Measurements from ENCODE around the gene SPIRE2. TPM values are rescaled to one million over a fixed set of nuclear protein-coding genes. Genes with fewer than 3 reads are reported as not detected.

The SPIRE2 gene
- total RNA-seq, 3 donors from 2014 or later (not counting 1 experiment from before 2014, with no cell fraction given): 4.5 to 8.7 (median 6.5) TPM

DNA sequence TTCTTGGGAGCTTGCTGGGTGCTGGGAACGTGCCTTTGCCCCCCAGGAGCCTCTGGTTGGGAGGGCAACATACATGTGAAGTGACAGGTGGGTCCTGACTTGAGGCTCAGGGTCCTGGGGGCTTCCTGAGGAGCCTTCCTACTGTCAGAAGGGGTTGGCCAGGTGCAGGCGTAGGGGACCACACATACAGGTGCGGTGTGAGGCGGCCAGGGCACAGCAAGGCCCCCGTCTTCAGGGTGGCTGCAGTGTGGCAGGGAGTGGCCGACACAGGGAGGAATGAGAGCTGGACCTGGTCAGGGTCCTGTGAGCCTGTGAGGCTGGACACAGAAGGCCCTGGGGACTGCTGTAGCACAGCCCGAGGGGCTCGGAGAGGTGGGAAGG, 55.8 kb downstream of the SPIRE2 start:
- H3K9me3 ChIP-seq (ENCODE audit: control insufficient read depth, insufficient read depth, low read length): no peaks in the 10 kb centered on the region
- Mint-ChIP-seq H3K27ac (peak overlapping the region; percentile 70 to 79), H3K27me3 (ENCODE audit: low read depth in 2 of 2) (no peaks in the 10 kb centered on the region), H3K4me3 (no peak overlapping the region), H3K9me3 (no peaks in the 10 kb centered on the region), H3K4me1 (peaks cover 20 to 25% of the 10 kb centered on the region in 2 donors), H3K36me3 (peaks cover 7% of the 10 kb centered on the region)
- DNase-seq (no peak), ATAC-seq (no peak)
- peaks cover 65% of the 10 kb centered on the region for H3K36me3 ChIP-seq (ENCODE audit: control insufficient read depth, insufficient read depth, low read length)
- intact Hi-C loops (cut with micrococcal nuclease): no loop called here
- no peaks in the 10 kb centered on the region for H3K27me3 ChIP-seq (ENCODE audit: control insufficient read depth, insufficient read depth, low read length)
- 97% methylated on average over 8 of the region's 8 CpGs for WGBS (ENCODE audit: insufficient coverage)
- H3K4me1 ChIP-seq (ENCODE audit: control insufficient read depth, insufficient read depth, low read length): no peaks in the 10 kb centered on the region
- H3K27ac ChIP-seq (ENCODE audit: low read length): no peak overlapping the region
- no peak overlapping the region for H3K4me3 ChIP-seq (ENCODE audit: low read length)
- TF ChIP-seq, protein P1, sequence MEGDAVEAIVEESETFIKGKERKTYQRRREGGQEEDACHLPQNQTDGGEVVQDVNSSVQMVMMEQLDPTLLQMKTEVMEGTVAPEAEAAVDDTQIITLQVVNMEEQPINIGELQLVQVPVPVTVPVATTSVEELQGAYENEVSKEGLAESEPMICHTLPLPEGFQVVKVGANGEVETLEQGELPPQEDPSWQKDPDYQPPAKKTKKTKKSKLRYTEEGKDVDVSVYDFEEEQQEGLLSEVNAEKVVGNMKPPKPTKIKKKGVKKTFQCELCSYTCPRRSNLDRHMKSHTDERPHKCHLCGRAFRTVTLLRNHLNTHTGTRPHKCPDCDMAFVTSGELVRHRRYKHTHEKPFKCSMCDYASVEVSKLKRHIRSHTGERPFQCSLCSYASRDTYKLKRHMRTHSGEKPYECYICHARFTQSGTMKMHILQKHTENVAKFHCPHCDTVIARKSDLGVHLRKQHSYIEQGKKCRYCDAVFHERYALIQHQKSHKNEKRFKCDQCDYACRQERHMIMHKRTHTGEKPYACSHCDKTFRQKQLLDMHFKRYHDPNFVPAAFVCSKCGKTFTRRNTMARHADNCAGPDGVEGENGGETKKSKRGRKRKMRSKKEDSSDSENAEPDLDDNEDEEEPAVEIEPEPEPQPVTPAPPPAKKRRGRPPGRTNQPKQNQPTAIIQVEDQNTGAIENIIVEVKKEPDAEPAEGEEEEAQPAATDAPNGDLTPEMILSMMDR (IDR thresholded peaks at IDR 0.05): no peak

DNA sequence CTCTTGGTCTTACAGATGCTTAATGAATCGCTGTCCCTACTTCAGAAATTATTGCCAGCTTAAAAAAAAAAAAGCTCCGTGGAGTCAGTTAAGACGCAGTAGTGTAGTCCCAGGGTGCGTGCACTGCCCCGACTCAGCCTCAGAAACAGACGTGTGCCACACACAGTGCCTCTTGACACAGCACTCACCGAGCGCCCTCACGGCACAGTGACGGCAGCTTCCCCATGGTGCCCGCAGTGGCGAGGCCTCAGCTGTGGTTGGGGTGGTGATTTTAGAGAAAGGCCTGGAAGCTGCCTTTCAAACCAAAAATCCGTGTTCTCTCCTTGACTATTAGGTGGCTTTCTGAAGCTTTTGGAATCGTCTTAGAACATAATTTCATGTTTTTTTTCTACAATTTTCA, 59.0 kb downstream of the SPIRE2 start:
- H3K27ac Mint-ChIP-seq: peak overlapping the region in 1 of 2 donors; percentile 29
- H3K4me3 Mint-ChIP-seq: no peak overlapping the region
- peaks cover 7% of the 10 kb centered on the region for H3K36me3 Mint-ChIP-seq
- ATAC-seq (no peak), DNase-seq (no peak)
- Histone ChIP-seq H3K27ac (ENCODE audit: low read length) (no peak overlapping the region), H3K9me3 (ENCODE audit: control insufficient read depth, insufficient read depth, low read length) (no peaks in the 10 kb centered on the region), H3K4me3 (ENCODE audit: low read length) (no peak overlapping the region), H3K4me1 (ENCODE audit: control insufficient read depth, insufficient read depth, low read length) (peaks cover 7% of the 10 kb centered on the region), H3K36me3 (ENCODE audit: control insufficient read depth, insufficient read depth, low read length) (peaks cover 65% of the 10 kb centered on the region), H3K27me3 (ENCODE audit: control insufficient read depth, insufficient read depth, low read length) (no peaks in the 10 kb centered on the region)
- WGBS (ENCODE audit: insufficient coverage): 99% methylated on average over 14 of the region's 14 CpGs
- no peaks in the 10 kb centered on the region for H3K9me3 Mint-ChIP-seq
- no peaks in the 10 kb centered on the region for H3K27me3 Mint-ChIP-seq (ENCODE audit: low read depth in 2 of 2)
- peaks cover 28 to 32% of the 10 kb centered on the region in 2 donors for H3K4me1 Mint-ChIP-seq
- intact Hi-C loops (cut with micrococcal nuclease): no loop called here
- TF ChIP-seq, protein P1 (IDR thresholded peaks at IDR 0.05): no peak

DNA sequence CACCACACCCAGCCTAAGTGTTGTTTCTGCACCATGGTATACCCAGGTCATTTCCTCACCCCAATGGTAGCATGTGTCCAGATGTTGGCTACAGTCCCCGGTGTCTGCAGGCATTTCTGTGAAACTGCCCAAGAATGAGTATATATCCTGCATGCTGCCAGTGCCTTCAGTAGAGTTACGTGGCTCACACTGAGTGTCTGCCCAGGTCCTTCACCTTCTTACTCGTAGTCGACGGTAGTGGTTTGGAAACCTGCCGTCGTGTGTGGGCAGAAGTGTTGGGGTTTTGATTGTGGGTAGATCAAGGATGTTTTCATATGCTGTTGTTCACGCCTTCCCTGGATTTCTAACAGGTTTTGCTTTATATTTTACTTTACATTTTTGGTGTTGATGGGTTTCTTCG, 61.9 kb downstream of the SPIRE2 start:
- no peak overlapping the region for H3K27ac ChIP-seq (ENCODE audit: low read length)
- H3K27ac Mint-ChIP-seq: peak overlapping the region; percentile 30 to 31
- H3K9me3 ChIP-seq (ENCODE audit: control insufficient read depth, insufficient read depth, low read length): no peaks in the 10 kb centered on the region
- H3K36me3 ChIP-seq (ENCODE audit: control insufficient read depth, insufficient read depth, low read length): peaks cover 65% of the 10 kb centered on the region
- H3K36me3 Mint-ChIP-seq: peaks cover 3% of the 10 kb centered on the region
- H3K4me3 Mint-ChIP-seq: no peak overlapping the region
- H3K27me3 Mint-ChIP-seq (ENCODE audit: low read depth in 2 of 2): no peaks in the 10 kb centered on the region
- H3K9me3 Mint-ChIP-seq: no peaks in the 10 kb centered on the region
- DNase-seq (peak in 1 of 2 donors; percentile 30), ATAC-seq (peak in 2 of 3 donors; percentile 25 to 41)
- peaks cover 7% of the 10 kb centered on the region for H3K4me1 ChIP-seq (ENCODE audit: control insufficient read depth, insufficient read depth, low read length)
- no peak overlapping the region for H3K4me3 ChIP-seq (ENCODE audit: low read length)
- H3K4me1 Mint-ChIP-seq: peaks cover 12 to 15% of the 10 kb centered on the region in 2 donors
- WGBS (ENCODE audit: insufficient coverage): 34% methylated on average over 7 of the region's 9 CpGs
- TF ChIP-seq, protein P1 (IDR thresholded peaks at IDR 0.05): no peak
- H3K27me3 ChIP-seq (ENCODE audit: control insufficient read depth, insufficient read depth, low read length): no peaks in the 10 kb centered on the region
- intact Hi-C loops (cut with micrococcal nuclease): no loop called here
